ENCODE data around the gene TENM4.

TENM4 gene

GRCh38 chr11:79110321-79110720 is 330.5 kb downstream of the TENM4 start:
- no peak for DNase-seq

- DNase-seq = peak; percentile 30
Observed at GRCh38 chr11:79108851-79109250, 332.0 kb downstream of the TENM4 start.

- DNase-seq = no peak
Observed at GRCh38 chr11:79102840-79103239, 338.0 kb downstream of the TENM4 start.

- DNase-seq = no peak
Observed at GRCh38 chr11:79101656-79102055, 339.2 kb downstream of the TENM4 start.

- DNase-seq = peak; percentile 58
Observed at GRCh38 chr11:79100093-79100910, 340.5 kb downstream of the TENM4 start.

- no peak for DNase-seq
Observed at GRCh38 chr11:79098146-79098545, 342.7 kb downstream of the TENM4 start.

- peak; percentile 53 for DNase-seq
Observed at GRCh38 chr11:79097246-79097875, 343.5 kb downstream of the TENM4 start.

GRCh38 chr11:79095424-79095823 is 345.4 kb downstream of the TENM4 start:
- DNase-seq = no peak

GRCh38 chr11:79094616-79095015 is 346.2 kb downstream of the TENM4 start:
- peak; percentile 60 for DNase-seq

GRCh38 chr11:79092791-79093353 is 348.0 kb downstream of the TENM4 start:
- DNase-seq = peak; percentile 100

- no peak for DNase-seq
Observed at GRCh38 chr11:79090191-79090705, 350.6 kb downstream of the TENM4 start.

GRCh38 chr11:79089601-79090000 is 351.2 kb downstream of the TENM4 start:
- DNase-seq = no peak

- DNase-seq = no peak
Observed at GRCh38 chr11:79088967-79089366, 351.9 kb downstream of the TENM4 start.

- peak; percentile 44 for DNase-seq
Observed at GRCh38 chr11:79087961-79088318, 352.9 kb downstream of the TENM4 start.

GRCh38 chr11:79087238-79087960 is 353.4 kb downstream of the TENM4 start:
- DNase-seq = peak; percentile 99

- no peak for DNase-seq
Observed at GRCh38 chr11:79086056-79086455, 354.8 kb downstream of the TENM4 start.

- no peak for DNase-seq
Observed at GRCh38 chr11:79084382-79084781, 356.4 kb downstream of the TENM4 start.

GRCh38 chr11:79083352-79083751 is 357.5 kb downstream of the TENM4 start:
- DNase-seq = peak; percentile 57

GRCh38 chr11:79082907-79083306 is 357.9 kb downstream of the TENM4 start:
- DNase-seq = no peak

GRCh38 chr11:79082280-79082679 is 358.6 kb downstream of the TENM4 start:
- no peak for DNase-seq

- peak; percentile 84 for DNase-seq
Observed at GRCh38 chr11:79081471-79082031, 359.3 kb downstream of the TENM4 start.

GRCh38 chr11:79080551-79080950 is 360.3 kb downstream of the TENM4 start:
- DNase-seq = no peak

- DNase-seq = no peak
Observed at GRCh38 chr11:79078999-79079398, 361.8 kb downstream of the TENM4 start.
